DOHH2 (cell line): ENCODE data around the gene TDRD6.

Experiments
- H3F3A ChIP-seq: fragments of 200-600 bp; sonication (generic), shearing (Covaris generic); 2 replicates; pipeline ENCODE4 v1.6.0; 2016; ENCODE audit warnings: antibody characterized with exemption, mild to moderate bottlenecking; ENCODE audit not compliant: control insufficient read depth, insufficient read depth
- H3K27ac ChIP-seq: fragments of 200-600 bp; sonication (generic); 2 replicates; pipeline ENCODE4 v1.5.1; 2014; ENCODE audit warnings: low read depth, mild to moderate bottlenecking, low read length, moderate library complexity
- H3K27me3 ChIP-seq: fragments of 200-600 bp; sonication (generic); 2 replicates; pipeline ENCODE4 v1.6.1; 2014; ENCODE audit warnings: mild to moderate bottlenecking, low read length, mixed read lengths; ENCODE audit not compliant: control insufficient read depth
- H3K36me3 ChIP-seq: fragments of 200-600 bp; sonication (generic); 2 replicates; pipeline ENCODE4 v1.6.1; 2014; ENCODE audit warnings: mild to moderate bottlenecking, low read length, moderate library complexity, mixed read lengths; ENCODE audit not compliant: control insufficient read depth
- H3K4me1 ChIP-seq: fragments of 200-600 bp; sonication (generic); 2 replicates; pipeline ENCODE4 v1.6.1; 2014; ENCODE audit warnings: mild to moderate bottlenecking, low read length, mixed read lengths; ENCODE audit not compliant: control insufficient read depth
- H3K4me2 ChIP-seq: fragments of 200-600 bp; sonication (generic); 2 replicates; pipeline ENCODE4 v1.6.0; 2014; ENCODE audit warnings: mild to moderate bottlenecking, low read length, moderate library complexity
- H3K4me3 ChIP-seq: fragments of 200-600 bp; sonication (generic); 2 replicates; pipeline ENCODE4 v1.5.1; 2014; ENCODE audit warnings: mild to moderate bottlenecking, low read length, mixed read lengths
- H3K79me2 ChIP-seq: fragments of 200-600 bp; sonication (generic); 2 replicates; pipeline ENCODE4 v1.6.1; 2014; ENCODE audit warnings: mild to moderate bottlenecking, low read length, mixed read lengths; ENCODE audit not compliant: control insufficient read depth
- H3K9me2 ChIP-seq: fragments of 200-600 bp; sonication (generic); replicated peaks from 2 replicates; pipeline ENCODE4 v1.6.1; 2014; ENCODE audit warnings: mild to moderate bottlenecking, low read length, mixed read lengths; ENCODE audit not compliant: control insufficient read depth
- H3K9me3 ChIP-seq: fragments of 200-600 bp; sonication (generic); 2 replicates; pipeline ENCODE4 v1.6.1; 2014; ENCODE audit warnings: antibody characterized with exemption, low read length, mixed read lengths; ENCODE audit not compliant: control insufficient read depth, insufficient read depth
- H4K20me1 ChIP-seq: fragments of 200-600 bp; sonication (generic); 2 replicates; pipeline ENCODE4 v1.6.0; 2014; ENCODE audit warnings: low read depth, mild to moderate bottlenecking, antibody characterized with exemption, low read length, moderate library complexity; ENCODE audit not compliant: control insufficient read depth, insufficient read depth
- CTCF ChIP-seq: fragments of 200-600 bp; sonication (generic); IDR thresholded peaks from one replicate; pipeline ENCODE4 v1.5.1; 2014; ENCODE audit warnings: antibody characterized with exemption, mild to moderate bottlenecking, low read depth, low read length; ENCODE audit not compliant: poor library complexity, severe bottlenecking
- EZH2phosphoT487 ChIP-seq: fragments of 200-600 bp; sonication (generic); IDR thresholded peaks from 2 replicates; pipeline ENCODE4 v1.6.1; 2017; ENCODE audit warnings: borderline replicate concordance, mild to moderate bottlenecking, antibody characterized with exemption, low read length, moderate library complexity, mixed read lengths

TDRD6 gene

GRCh38 chr6:46688117-46688965, 656 bp downstream of the TDRD6 start:
- no peaks in the 10 kb centered on the region for H4K20me1 ChIP-seq
- H3K4me3 ChIP-seq: no peak overlapping the region
- no peak overlapping the region for H3K4me2 ChIP-seq
- no peak overlapping the region for H3K27ac ChIP-seq
- no peaks in the 10 kb centered on the region for H3K79me2 ChIP-seq
- H3K36me3 ChIP-seq: no peaks in the 10 kb centered on the region
- H3F3A ChIP-seq: no peaks in the 10 kb centered on the region
- no peaks in the 10 kb centered on the region for H3K9me2 ChIP-seq
- no peaks in the 10 kb centered on the region for H3K4me1 ChIP-seq
- no peaks in the 10 kb centered on the region for H3K27me3 ChIP-seq
- peaks cover 5% of the 10 kb centered on the region; the same call in 1 of the 2 replicates for H3K9me3 ChIP-seq
- TF ChIP-seq CTCF (no peak), EZH2phosphoT487 (no peak)

- no peaks in the 10 kb centered on the region for H3K36me3 ChIP-seq
- no peaks in the 10 kb centered on the region for H4K20me1 ChIP-seq
- H3K9me2 ChIP-seq: no peaks in the 10 kb centered on the region
- no peaks in the 10 kb centered on the region for H3F3A ChIP-seq
- no peaks in the 10 kb centered on the region for H3K4me1 ChIP-seq
- no peak for TF ChIP-seq EZH2phosphoT487
- TF ChIP-seq CTCF: no peak
- no peak overlapping the region for H3K27ac ChIP-seq
- H3K4me2 ChIP-seq: no peak overlapping the region
- no peaks in the 10 kb centered on the region for H3K79me2 ChIP-seq
- H3K27me3 ChIP-seq: no peaks in the 10 kb centered on the region
- no peak overlapping the region for H3K4me3 ChIP-seq
- H3K9me3 ChIP-seq: peaks cover 5% of the 10 kb centered on the region; the same call in 1 of the 2 replicates
Observed at GRCh38 chr6:46688966-46689335, 1.3 kb downstream of the TDRD6 start.

GRCh38 chr6:46689657-46690056, 2.0 kb downstream of the TDRD6 start:
- Histone ChIP-seq H3K9me2 (no peaks in the 10 kb centered on the region), H3K4me2 (no peak overlapping the region), H4K20me1 (no peaks in the 10 kb centered on the region), H3F3A (no peaks in the 10 kb centered on the region), H3K36me3 (no peaks in the 10 kb centered on the region), H3K27me3 (no peaks in the 10 kb centered on the region), H3K4me1 (no peaks in the 10 kb centered on the region), H3K79me2 (no peaks in the 10 kb centered on the region), H3K27ac (no peak overlapping the region), H3K9me3 (peaks cover 5% of the 10 kb centered on the region; the same call in 1 of the 2 replicates), H3K4me3 (no peak overlapping the region)
- TF ChIP-seq EZH2phosphoT487 (no peak), CTCF (no peak)
